ENCODE measurements around the gene KRT3.

The KRT3 gene

GRCh38 chr12:52805739-52806138, 9.8 kb upstream of the KRT3 start:
- no peak for TF ChIP-seq TAF1 (IDR thresholded peaks at IDR 0.05; ENCODE audit: low read depth)
- TF ChIP-seq TEAD4 (IDR thresholded peaks at IDR 0.05): peak; percentile 26; the same call in 1 of the 2 replicates

- TF ChIP-seq TAF1 (IDR thresholded peaks at IDR 0.05; ENCODE audit: low read depth) (no peak), EP300 (IDR thresholded peaks at IDR 0.05; ENCODE audit: borderline replicate concordance) (no peak), MAX (IDR thresholded peaks at IDR 0.05) (0 out of 2 replicates have a peak, but pooled peaks have one; percentile 29), RAD21 (IDR thresholded peaks at IDR 0.05; ENCODE audit: low read depth) (peak; percentile 28), EGR1 (IDR thresholded peaks at IDR 0.05) (no peak)
These were observed 9.1 kb upstream of the KRT3 start for GRCh38 chr12:52805000-52805399.

- TF ChIP-seq MAX (IDR thresholded peaks at IDR 0.05) (no peak), TAF1 (IDR thresholded peaks at IDR 0.05; ENCODE audit: low read depth) (no peak), TCF12 (IDR thresholded peaks at IDR 0.05; ENCODE audit: low read depth) (no peak), EP300 (IDR thresholded peaks at IDR 0.05; ENCODE audit: borderline replicate concordance) (no peak), NFIC (IDR thresholded peaks at IDR 0.05) (no peak), TEAD4 (IDR thresholded peaks at IDR 0.05) (no peak), RAD21 (IDR thresholded peaks at IDR 0.05; ENCODE audit: low read depth) (no peak), USF1 (IDR thresholded peaks at IDR 0.05) (no peak)
These were observed 6.5 kb upstream of the KRT3 start for GRCh38 chr12:52802442-52802841.

- TF ChIP-seq YY1 (IDR thresholded peaks at IDR 0.05; ENCODE audit: low read depth) (no peak), CEBPB (IDR thresholded peaks at IDR 0.05) (no peak), MAX (IDR thresholded peaks at IDR 0.05) (no peak), TAF1 (IDR thresholded peaks at IDR 0.05; ENCODE audit: low read depth) (no peak), NFIC (IDR thresholded peaks at IDR 0.05) (no peak), FOXM1 (IDR thresholded peaks at IDR 0.05; ENCODE audit: borderline replicate concordance, low read depth) (no peak), EP300 (IDR thresholded peaks at IDR 0.05; ENCODE audit: borderline replicate concordance) (no peak), RAD21 (IDR thresholded peaks at IDR 0.05; ENCODE audit: low read depth) (no peak)
These were observed 5.9 kb upstream of the KRT3 start for GRCh38 chr12:52801773-52802172.

GRCh38 chr12:52800259-52800917, 4.5 kb upstream of the KRT3 start:
- TF ChIP-seq TEAD4 (IDR thresholded peaks at IDR 0.05) (no peak), REST (IDR thresholded peaks at IDR 0.05; ENCODE audit: low read depth) (no peak), YY1 (IDR thresholded peaks at IDR 0.05; ENCODE audit: low read depth) (no peak), MAX (IDR thresholded peaks at IDR 0.05) (no peak), EGR1 (IDR thresholded peaks at IDR 0.05) (no peak), TCF12 (IDR thresholded peaks at IDR 0.05; ENCODE audit: low read depth) (no peak), RAD21 (IDR thresholded peaks at IDR 0.05; ENCODE audit: low read depth) (no peak), FOXM1 (IDR thresholded peaks at IDR 0.05; ENCODE audit: borderline replicate concordance, low read depth) (no peak), USF1 (IDR thresholded peaks at IDR 0.05) (no peak), EP300 (IDR thresholded peaks at IDR 0.05; ENCODE audit: borderline replicate concordance) (no peak), NFIC (IDR thresholded peaks at IDR 0.05) (no peak), CREB1 (IDR thresholded peaks at IDR 0.05; ENCODE audit: low read depth) (no peak)

GRCh38 chr12:52799505-52800211, 3.7 kb upstream of the KRT3 start:
- TF ChIP-seq CEBPB (IDR thresholded peaks at IDR 0.05) (no peak), TAF1 (IDR thresholded peaks at IDR 0.05; ENCODE audit: low read depth) (no peak), FOXM1 (IDR thresholded peaks at IDR 0.05; ENCODE audit: borderline replicate concordance, low read depth) (no peak), YY1 (IDR thresholded peaks at IDR 0.05; ENCODE audit: low read depth) (no peak), CREB1 (IDR thresholded peaks at IDR 0.05; ENCODE audit: low read depth) (no peak), USF1 (IDR thresholded peaks at IDR 0.05) (no peak), TCF12 (IDR thresholded peaks at IDR 0.05; ENCODE audit: low read depth) (no peak), ZBTB7A (IDR thresholded peaks at IDR 0.05; ENCODE audit: low read depth) (no peak)

All from Ishikawa (cell line).